ENCODE measurements around the gene PLXNA2.

DNA sequence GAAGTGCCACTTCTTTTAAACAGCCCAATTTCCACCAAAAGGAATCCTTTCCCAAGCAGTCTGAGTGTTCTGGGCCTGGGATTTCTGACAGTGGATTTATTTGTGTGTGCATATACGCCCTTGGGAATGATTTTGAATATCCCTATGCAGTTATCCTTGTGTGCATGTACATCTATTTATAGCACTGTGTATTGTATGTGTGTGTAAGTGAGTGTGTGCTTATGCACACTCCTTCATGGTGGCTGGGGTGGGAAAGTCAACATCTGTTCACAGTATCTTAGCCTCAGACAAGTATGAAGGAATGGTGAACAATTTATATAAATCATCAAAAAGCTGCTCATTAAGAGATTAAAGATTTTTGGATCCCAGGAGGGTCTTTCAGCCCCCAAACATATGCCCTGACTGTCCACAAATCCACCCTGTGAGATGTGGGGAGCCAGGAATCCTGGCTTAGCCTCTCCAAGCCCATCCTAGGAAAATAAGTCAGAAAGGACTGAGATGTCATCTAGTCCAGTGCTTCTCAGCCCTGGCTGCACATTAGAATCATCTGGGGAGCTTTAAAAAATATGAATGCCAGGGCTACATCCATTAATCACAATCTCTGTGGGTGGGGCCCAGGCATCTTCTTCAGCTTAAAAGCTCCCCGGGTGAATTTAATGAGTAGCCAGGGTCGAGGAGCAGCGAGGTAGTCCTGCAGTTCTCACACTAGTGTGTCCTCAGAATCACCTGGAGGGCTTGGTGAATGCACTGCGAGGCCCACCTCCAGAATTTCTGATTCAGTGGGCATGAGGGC lies 101.4 kb downstream of the PLXNA2 start:
- TF ChIP-seq, protein P1, sequence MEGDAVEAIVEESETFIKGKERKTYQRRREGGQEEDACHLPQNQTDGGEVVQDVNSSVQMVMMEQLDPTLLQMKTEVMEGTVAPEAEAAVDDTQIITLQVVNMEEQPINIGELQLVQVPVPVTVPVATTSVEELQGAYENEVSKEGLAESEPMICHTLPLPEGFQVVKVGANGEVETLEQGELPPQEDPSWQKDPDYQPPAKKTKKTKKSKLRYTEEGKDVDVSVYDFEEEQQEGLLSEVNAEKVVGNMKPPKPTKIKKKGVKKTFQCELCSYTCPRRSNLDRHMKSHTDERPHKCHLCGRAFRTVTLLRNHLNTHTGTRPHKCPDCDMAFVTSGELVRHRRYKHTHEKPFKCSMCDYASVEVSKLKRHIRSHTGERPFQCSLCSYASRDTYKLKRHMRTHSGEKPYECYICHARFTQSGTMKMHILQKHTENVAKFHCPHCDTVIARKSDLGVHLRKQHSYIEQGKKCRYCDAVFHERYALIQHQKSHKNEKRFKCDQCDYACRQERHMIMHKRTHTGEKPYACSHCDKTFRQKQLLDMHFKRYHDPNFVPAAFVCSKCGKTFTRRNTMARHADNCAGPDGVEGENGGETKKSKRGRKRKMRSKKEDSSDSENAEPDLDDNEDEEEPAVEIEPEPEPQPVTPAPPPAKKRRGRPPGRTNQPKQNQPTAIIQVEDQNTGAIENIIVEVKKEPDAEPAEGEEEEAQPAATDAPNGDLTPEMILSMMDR (IDR thresholded peaks at IDR 0.05): no peak
- TF ChIP-seq POLR2A (IDR thresholded peaks at IDR 0.05): no peak
